ENCODE results near the gene CFAP97. TPM values are rescaled to one million over a fixed set of nuclear protein-coding genes. Genes with fewer than 3 reads are reported as not detected.
"Not testable (repeated sequence)": the region's sequence is repeated elsewhere in the genome, so short reads cannot be mapped to it uniquely, and the experiment has no call there.

CFAP97 gene
- total RNA-seq, 2 donors from 2014 or later = 14.1 to 15.1 TPM

DNA sequence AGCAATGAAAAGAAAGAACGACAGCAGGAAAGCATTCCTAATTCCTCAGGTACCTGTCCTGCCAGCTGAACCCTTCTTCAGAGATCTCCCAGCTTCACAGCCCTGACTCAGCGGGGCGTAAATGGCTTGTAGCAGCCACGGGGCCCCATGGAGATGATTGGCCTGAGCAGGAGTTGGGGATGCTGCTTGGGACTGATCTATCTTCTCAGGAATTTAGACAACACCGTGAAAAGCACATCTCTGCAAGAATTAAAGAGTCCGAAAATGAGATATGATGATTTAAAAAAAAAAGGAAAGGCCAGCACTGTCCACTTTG, 83.2 kb downstream of the CFAP97 start:
- Histone ChIP-seq H3K4me1 (peaks cover 0 to 30% of the 10 kb centered on the region in 2 donors), H3K27ac (peak overlapping the region; percentile 62 to 82), H3K27me3 (no peaks in the 10 kb centered on the region), H3K4me3 (no peak overlapping the region), H3K36me3 (no peaks in the 10 kb centered on the region), H3K9me3 (no peaks in the 10 kb centered on the region)
- TF ChIP-seq, protein P1, sequence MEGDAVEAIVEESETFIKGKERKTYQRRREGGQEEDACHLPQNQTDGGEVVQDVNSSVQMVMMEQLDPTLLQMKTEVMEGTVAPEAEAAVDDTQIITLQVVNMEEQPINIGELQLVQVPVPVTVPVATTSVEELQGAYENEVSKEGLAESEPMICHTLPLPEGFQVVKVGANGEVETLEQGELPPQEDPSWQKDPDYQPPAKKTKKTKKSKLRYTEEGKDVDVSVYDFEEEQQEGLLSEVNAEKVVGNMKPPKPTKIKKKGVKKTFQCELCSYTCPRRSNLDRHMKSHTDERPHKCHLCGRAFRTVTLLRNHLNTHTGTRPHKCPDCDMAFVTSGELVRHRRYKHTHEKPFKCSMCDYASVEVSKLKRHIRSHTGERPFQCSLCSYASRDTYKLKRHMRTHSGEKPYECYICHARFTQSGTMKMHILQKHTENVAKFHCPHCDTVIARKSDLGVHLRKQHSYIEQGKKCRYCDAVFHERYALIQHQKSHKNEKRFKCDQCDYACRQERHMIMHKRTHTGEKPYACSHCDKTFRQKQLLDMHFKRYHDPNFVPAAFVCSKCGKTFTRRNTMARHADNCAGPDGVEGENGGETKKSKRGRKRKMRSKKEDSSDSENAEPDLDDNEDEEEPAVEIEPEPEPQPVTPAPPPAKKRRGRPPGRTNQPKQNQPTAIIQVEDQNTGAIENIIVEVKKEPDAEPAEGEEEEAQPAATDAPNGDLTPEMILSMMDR (IDR thresholded peaks at IDR 0.05) = no peak
- DNase-seq (ENCODE audit: low spot score) = no peak

DNA sequence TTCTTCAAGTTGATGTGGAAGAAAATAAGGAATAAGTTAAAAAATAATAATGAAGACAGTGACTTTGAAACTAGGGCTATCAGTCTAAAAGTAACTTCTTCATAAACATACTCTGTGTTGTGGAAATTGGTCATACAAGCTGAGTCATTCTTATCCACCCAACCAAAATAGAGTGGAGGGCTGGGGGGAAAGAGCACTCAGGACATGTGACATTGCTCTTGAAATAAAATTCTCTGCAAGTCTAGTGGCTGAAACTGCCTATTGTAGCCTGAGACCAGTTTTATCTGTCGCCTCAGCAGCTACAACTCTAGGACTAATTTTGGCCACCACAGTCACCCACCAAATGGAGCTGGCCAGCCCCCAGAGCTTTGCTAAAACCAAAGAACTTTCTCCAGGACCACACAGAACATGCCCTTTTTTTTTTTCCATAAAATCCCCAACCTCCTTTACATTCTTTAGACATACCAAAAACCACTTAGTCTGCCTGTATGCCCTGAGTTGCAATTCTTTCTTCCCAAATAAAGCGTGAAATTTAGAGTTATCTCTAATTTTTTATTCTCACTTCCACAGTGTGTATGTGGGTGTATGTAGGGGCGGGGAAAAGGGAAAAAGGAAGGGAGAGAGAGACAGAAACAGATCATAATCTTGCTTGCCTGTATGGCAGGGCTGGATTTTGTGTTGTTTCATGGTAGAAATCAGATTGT, 83.7 kb downstream of the CFAP97 start:
- no peaks in the 10 kb centered on the region for H3K9me3 ChIP-seq
- no peaks in the 10 kb centered on the region for H3K27me3 ChIP-seq
- H3K4me1 ChIP-seq = peaks cover 0 to 35% of the 10 kb centered on the region in 2 donors
- TF ChIP-seq, protein P1 (IDR thresholded peaks at IDR 0.05) = no peak
- DNase-seq (ENCODE audit: low spot score) = no peak
- H3K36me3 ChIP-seq = no peaks in the 10 kb centered on the region
- H3K27ac ChIP-seq = peak overlapping the region; percentile 62 to 82
- H3K4me3 ChIP-seq = no peak overlapping the region

DNA sequence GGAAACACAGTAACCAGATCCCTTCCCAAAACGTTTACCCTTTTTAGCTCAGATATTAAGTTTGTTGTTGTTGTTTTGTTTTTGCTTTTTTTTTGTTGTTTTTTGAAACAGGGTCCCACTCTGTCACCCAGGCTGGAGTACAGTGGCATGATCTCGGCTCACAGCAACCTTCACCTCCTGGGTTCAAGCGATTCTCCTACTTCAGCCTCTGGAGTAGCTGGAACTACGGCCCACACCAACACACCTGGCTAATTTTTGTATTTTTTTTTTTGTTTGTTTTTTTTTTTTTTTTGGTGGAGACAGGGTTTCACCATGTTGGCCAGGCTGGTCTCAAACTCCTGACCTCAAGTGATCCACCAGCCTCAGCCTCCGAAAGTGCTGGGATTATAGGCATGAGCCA, 84.3 kb downstream of the CFAP97 start:
- Histone ChIP-seq H3K27ac (peak overlapping the region; percentile 62 to 82), H3K4me1 (peaks cover 0 to 41% of the 10 kb centered on the region in 2 donors)
- not testable (repeated sequence) for H3K27me3 ChIP-seq; DNase-seq (ENCODE audit: low spot score); H3K4me3 ChIP-seq; H3K36me3 ChIP-seq; H3K9me3 ChIP-seq

DNA sequence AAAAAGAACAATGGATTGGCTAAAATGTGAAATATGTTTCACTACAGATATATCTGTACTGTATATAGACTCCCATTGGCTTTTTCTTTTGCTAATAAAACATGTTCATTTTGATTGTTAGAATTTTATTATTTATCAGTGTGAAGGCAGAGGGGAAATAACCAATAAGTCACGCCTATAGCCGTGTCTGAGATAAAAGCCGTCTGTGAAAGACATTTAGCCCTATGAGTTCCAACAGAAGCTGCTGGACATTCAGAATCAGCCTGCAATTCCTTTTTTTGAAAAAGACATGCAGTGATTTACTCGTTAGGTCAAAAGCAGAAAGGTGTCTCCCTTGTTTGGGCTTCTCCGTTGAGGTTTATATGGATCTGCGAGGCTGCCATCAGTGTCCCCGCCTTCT, 84.9 kb downstream of the CFAP97 start:
- Histone ChIP-seq H3K9me3 (no peaks in the 10 kb centered on the region), H3K27ac (peak overlapping the region; percentile 62 to 82), H3K4me3 (no peak overlapping the region), H3K36me3 (no peaks in the 10 kb centered on the region), H3K27me3 (no peaks in the 10 kb centered on the region), H3K4me1 (peaks cover 0 to 47% of the 10 kb centered on the region in 2 donors)
- TF ChIP-seq, protein P1 (IDR thresholded peaks at IDR 0.05) = no peak
- no peak for DNase-seq (ENCODE audit: low spot score)

DNA sequence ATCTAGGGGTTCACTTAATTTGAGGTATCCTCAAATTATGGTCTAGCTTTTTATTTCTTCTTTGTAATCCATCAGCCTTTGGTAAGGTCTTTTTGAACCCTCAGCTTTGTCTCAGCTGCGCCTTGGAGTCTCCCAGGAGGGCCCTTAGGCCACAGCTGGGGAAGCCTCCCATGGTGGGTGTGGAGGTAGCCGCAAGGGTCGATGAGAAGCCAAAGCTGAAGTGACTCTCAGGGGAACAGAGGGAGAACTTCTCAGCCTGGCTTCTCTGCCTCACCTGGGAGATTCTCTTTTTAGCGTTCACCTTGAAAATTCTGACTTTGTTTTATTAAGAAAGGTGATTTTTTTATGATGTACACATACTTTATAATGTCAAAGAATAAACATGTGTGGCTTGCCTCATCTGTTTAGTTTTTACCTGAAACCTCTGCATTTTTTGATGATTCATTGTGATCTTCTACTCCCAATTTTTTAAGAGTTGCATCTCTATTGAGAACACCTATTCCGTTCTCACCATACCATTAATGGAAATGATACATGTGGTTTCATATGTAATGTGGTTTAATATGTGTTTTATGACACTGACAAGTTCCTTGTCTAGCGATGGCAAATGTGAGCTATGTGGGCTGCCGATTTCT, 86.4 kb downstream of the CFAP97 start:
- Histone ChIP-seq H3K4me3 (no peak overlapping the region), H3K27me3 (no peaks in the 10 kb centered on the region), H3K4me1 (peaks cover 0 to 62% of the 10 kb centered on the region in 2 donors), H3K36me3 (no peaks in the 10 kb centered on the region), H3K9me3 (no peaks in the 10 kb centered on the region), H3K27ac (peak overlapping the region; percentile 35 to 86)
- TF ChIP-seq, protein P1 (IDR thresholded peaks at IDR 0.05) = no peak
- DNase-seq (ENCODE audit: low spot score) = no peak

DNA sequence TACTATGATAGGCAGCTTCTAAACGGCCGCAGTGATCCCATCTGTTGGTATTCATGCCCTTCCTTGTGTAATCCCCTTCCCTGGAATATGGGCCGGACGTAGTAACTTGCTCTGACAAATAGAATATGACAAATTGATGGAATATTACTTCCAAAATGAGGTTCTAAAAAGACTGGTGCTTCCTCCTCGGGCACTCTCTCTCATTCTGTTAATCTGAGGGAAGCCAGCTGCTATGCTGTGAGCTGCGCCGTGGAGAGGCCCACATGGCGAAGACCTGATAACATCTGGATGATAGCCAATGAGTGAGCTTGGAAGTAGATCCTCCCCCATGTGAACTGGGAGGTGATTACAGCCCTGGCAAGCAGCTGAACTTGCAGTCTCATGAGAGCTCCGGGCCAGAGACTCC, 88.0 kb downstream of the CFAP97 start:
- DNase-seq (ENCODE audit: low spot score) = peak; percentile 84
- Histone ChIP-seq H3K27me3 (no peaks in the 10 kb centered on the region), H3K36me3 (no peaks in the 10 kb centered on the region), H3K4me3 (no peak overlapping the region), H3K27ac (peak overlapping the region; percentile 46 to 86), H3K4me1 (peaks cover 0 to 76% of the 10 kb centered on the region in 2 donors), H3K9me3 (no peaks in the 10 kb centered on the region)
- TF ChIP-seq, protein P1 (IDR thresholded peaks at IDR 0.05) = no peak

Data from right atrium auricular region (tissue), 2 donors.